NCI-H82 treated with DMSO at 0.1 percent for 48 hours (cell line): ENCODE measurements around the gene PPP3CA.

Experiments used
- DNase-seq: peaks from one replicate; lab custom pipeline; 2025; ENCODE audit not compliant: unreplicated experiment; lab: John Stamatoyannopoulos, UW

PPP3CA gene

GRCh38 chr4:101332424-101332823 is 14.9 kb downstream of the PPP3CA start:
- DNase-seq: no peak

GRCh38 chr4:101331017-101331416 is 16.3 kb downstream of the PPP3CA start:
- DNase-seq: no peak

- DNase-seq: no peak
Measured at GRCh38 chr4:101329592-101329991, 17.7 kb downstream of the PPP3CA start.

- no peak for DNase-seq
Measured at GRCh38 chr4:101328063-101328602, 19.2 kb downstream of the PPP3CA start.

- DNase-seq: no peak
Measured at GRCh38 chr4:101326576-101326975, 20.8 kb downstream of the PPP3CA start.

- DNase-seq: no peak
Measured at GRCh38 chr4:101322743-101323142, 24.6 kb downstream of the PPP3CA start.

- DNase-seq: no peak
Measured at GRCh38 chr4:101321481-101322042, 25.8 kb downstream of the PPP3CA start.

GRCh38 chr4:101315786-101316185 is 31.5 kb downstream of the PPP3CA start:
- no peak for DNase-seq

GRCh38 chr4:101315041-101315440 is 32.3 kb downstream of the PPP3CA start:
- no peak for DNase-seq

- no peak for DNase-seq
Measured at GRCh38 chr4:101309925-101310324, 37.4 kb downstream of the PPP3CA start.

- DNase-seq: no peak
Measured at GRCh38 chr4:101307899-101308298, 39.4 kb downstream of the PPP3CA start.

GRCh38 chr4:101306764-101307615 is 40.3 kb downstream of the PPP3CA start:
- no peak for DNase-seq

GRCh38 chr4:101306225-101306624 is 41.1 kb downstream of the PPP3CA start:
- DNase-seq: no peak

GRCh38 chr4:101304916-101305315 is 42.4 kb downstream of the PPP3CA start:
- no peak for DNase-seq

- no peak for DNase-seq
Measured at GRCh38 chr4:101299899-101300540, 47.3 kb downstream of the PPP3CA start.

- no peak for DNase-seq
Measured at GRCh38 chr4:101299021-101299420, 48.3 kb downstream of the PPP3CA start.

- DNase-seq: no peak
Measured at GRCh38 chr4:101295691-101296090, 51.6 kb downstream of the PPP3CA start.

GRCh38 chr4:101294597-101294996 is 52.7 kb downstream of the PPP3CA start:
- no peak for DNase-seq

- no peak for DNase-seq
Measured at GRCh38 chr4:101292901-101293300, 54.4 kb downstream of the PPP3CA start.

- no peak for DNase-seq
Measured at GRCh38 chr4:101292214-101292613, 55.1 kb downstream of the PPP3CA start.

GRCh38 chr4:101291198-101291597 is 56.1 kb downstream of the PPP3CA start:
- no peak for DNase-seq

- no peak for DNase-seq
Measured at GRCh38 chr4:101290654-101291053, 56.7 kb downstream of the PPP3CA start.
